Neural cell (in vitro differentiated cells): ENCODE data around the gene KRI1. TPM values are rescaled to one million over a fixed set of nuclear protein-coding genes. Genes with fewer than 3 reads are reported as not detected.
A peak's percentile ranks its signal among the peaks of the same experiment; 100 is the strongest.

ENCODE experiments used
- H2AFZ ChIP-seq: fragments of 200-600, 300-800 bp; sonication (generic), shearing (Covaris generic); 2 replicates; pipeline ENCODE4 v1.6.0; 2014; ENCODE audit warnings: low read depth, mild to moderate bottlenecking, antibody characterized with exemption, low read length, moderate library complexity
- H3F3A ChIP-seq: fragments of 200-600 bp; shearing (Covaris generic); 2 replicates; pipeline ENCODE4 v1.6.1; 2016; ENCODE audit warnings: mild to moderate bottlenecking, moderate library complexity, mixed read lengths, antibody characterized with exemption, low read length; ENCODE audit not compliant: insufficient read depth, poor library complexity, severe bottlenecking
- H3K27ac ChIP-seq: fragments of 200-600, 300-800 bp; sonication (generic), shearing (Covaris generic); 2 replicates; pipeline ENCODE4 v1.5.1; 2014; ENCODE audit warnings: mild to moderate bottlenecking, low read length, moderate library complexity
- H3K27me3 ChIP-seq: fragments of 300-800, 200-600 bp; sonication (generic), shearing (Covaris generic); 2 replicates; pipeline ENCODE4 v1.6.0; 2014; ENCODE audit warnings: mild to moderate bottlenecking, low read depth, low read length, moderate library complexity; ENCODE audit not compliant: insufficient read depth
- H3K36me3 ChIP-seq: fragments of 300-800, 200-600 bp; sonication (generic), shearing (Covaris generic); 2 replicates; pipeline ENCODE4 v1.5.1; 2014; ENCODE audit warnings: mild to moderate bottlenecking, antibody characterized with exemption, low read length, moderate library complexity; ENCODE audit not compliant: insufficient read depth
- H3K4me2 ChIP-seq: fragments of 300-800, 200-600 bp; sonication (generic), shearing (Covaris generic); 2 replicates; pipeline ENCODE4 v1.6.0; 2014; ENCODE audit warnings: mild to moderate bottlenecking, low read length
- H3K4me3 ChIP-seq: fragments of 300-800, 200-600 bp; sonication (generic), shearing (Covaris generic); 2 replicates; pipeline ENCODE4 v1.5.1; 2014; ENCODE audit warnings: mild to moderate bottlenecking, low read length, moderate library complexity
- H3K79me2 ChIP-seq: fragments of 200-600 bp; shearing (Covaris generic); replicated peaks from 2 replicates; pipeline ENCODE4 v1.6.0; 2014; ENCODE audit warnings: mild to moderate bottlenecking, low read length, moderate library complexity; ENCODE audit not compliant: insufficient read depth
- H3K9ac ChIP-seq: fragments of 300-800, 200-600 bp; sonication (generic), shearing (Covaris generic); 2 replicates; pipeline ENCODE4 v1.6.1; 2016; ENCODE audit warnings: mild to moderate bottlenecking, low read length, mixed read lengths
- H3K9me2 ChIP-seq: fragments of 200-600 bp; shearing (Covaris generic); 2 replicates; pipeline ENCODE4 v1.6.1; 2016; ENCODE audit warnings: mild to moderate bottlenecking, low read length, mixed read lengths; ENCODE audit not compliant: insufficient read depth
- H3K9me3 ChIP-seq: fragments of 200-600, 300-800 bp; sonication (generic), shearing (Covaris generic); 2 replicates; pipeline ENCODE4 v1.6.1; 2016; ENCODE audit warnings: mild to moderate bottlenecking, mixed run types, low read length, moderate library complexity, mixed read lengths
- H4K20me1 ChIP-seq: fragments of 200-600 bp; shearing (Covaris generic); 2 replicates; pipeline ENCODE4 v1.6.1; 2016; ENCODE audit warnings: mild to moderate bottlenecking, mixed run types; ENCODE audit not compliant: insufficient read depth
- EP300 ChIP-seq: fragments of 450-650 bp; conservative IDR thresholded peaks from 2 replicates; pipeline ENCODE4 v1.6.1; 2014; ENCODE audit warnings: antibody characterized with exemption, mild to moderate bottlenecking, moderate library complexity; ENCODE audit not compliant: poor library complexity, severe bottlenecking
- EZH2 ChIP-seq: fragments of 200-600, 300-800 bp; shearing (Covaris generic), sonication (generic); IDR thresholded peaks from 2 replicates; pipeline ENCODE4 v1.6.1; 2014; ENCODE audit warnings: antibody characterized with exemption, low read length, borderline replicate concordance, mild to moderate bottlenecking; ENCODE audit not compliant: insufficient read depth, poor library complexity, severe bottlenecking
- MXI1 ChIP-seq: fragments of 450-650 bp; conservative IDR thresholded peaks from 2 replicates; pipeline ENCODE4 v1.6.1; 2014; ENCODE audit warnings: antibody characterized with exemption, mild to moderate bottlenecking; ENCODE audit not compliant: poor library complexity, severe bottlenecking
- POLR2AphosphoS5 ChIP-seq: IDR thresholded peaks from 2 replicates; pipeline ENCODE4 v1.6.1; 2012
- RAD21 ChIP-seq: fragments of 450-650 bp; conservative IDR thresholded peaks from 2 replicates; pipeline ENCODE4 v1.6.1; 2014; ENCODE audit warnings: antibody characterized with exemption, mild to moderate bottlenecking, moderate library complexity
- REST ChIP-seq: IDR thresholded peaks from 2 replicates; pipeline ENCODE4 v1.6.1; 2012; ENCODE audit warnings: borderline replicate concordance
- SMC3 ChIP-seq: fragments of 450-650 bp; conservative IDR thresholded peaks from 2 replicates; pipeline ENCODE4 v1.6.1; 2014; ENCODE audit warnings: antibody characterized with exemption, mild to moderate bottlenecking, moderate library complexity; ENCODE audit not compliant: poor library complexity
- TAF1 ChIP-seq: IDR thresholded peaks from 2 replicates; pipeline ENCODE4 v1.6.1; 2012; ENCODE audit warnings: low read depth
- polyA plus RNA-seq: library from polyadenylated mRNA; depleted of rRNA; stranded (reverse); fragments of >200 nt; gene quantifications from 2 replicates; pipeline ENCODE4 v1.2.3, GENCODE V29; 2014
- TF ChIP-seq, protein P1 (sequence below): fragments of 450-650 bp; IDR thresholded peaks from 2 replicates; pipeline ENCODE4 v1.5.1; 2014; ENCODE audit warnings: antibody characterized with exemption, mild to moderate bottlenecking, moderate library complexity; ENCODE audit not compliant: poor library complexity, severe bottlenecking

The KRI1 gene
- polyA plus RNA-seq, 1 donor from 2014 or later = 6.5 TPM

GRCh38 chr19:10514211-10515145 is 51.3 kb downstream of the KRI1 start:
- H3K27me3 ChIP-seq = peaks cover 80% of the 10 kb centered on the region
- no peaks in the 10 kb centered on the region for H3F3A ChIP-seq
- H3K4me2 ChIP-seq = no peak overlapping the region
- no peaks in the 10 kb centered on the region for H3K9me2 ChIP-seq
- H2AFZ ChIP-seq = no peak overlapping the region
- H3K36me3 ChIP-seq = no peaks in the 10 kb centered on the region
- H3K9ac ChIP-seq = no peak overlapping the region
- H3K4me3 ChIP-seq = peak overlapping the region; percentile 59
- no peaks in the 10 kb centered on the region for H3K9me3 ChIP-seq
- no peaks in the 10 kb centered on the region for H4K20me1 ChIP-seq
- TF ChIP-seq, protein P1, sequence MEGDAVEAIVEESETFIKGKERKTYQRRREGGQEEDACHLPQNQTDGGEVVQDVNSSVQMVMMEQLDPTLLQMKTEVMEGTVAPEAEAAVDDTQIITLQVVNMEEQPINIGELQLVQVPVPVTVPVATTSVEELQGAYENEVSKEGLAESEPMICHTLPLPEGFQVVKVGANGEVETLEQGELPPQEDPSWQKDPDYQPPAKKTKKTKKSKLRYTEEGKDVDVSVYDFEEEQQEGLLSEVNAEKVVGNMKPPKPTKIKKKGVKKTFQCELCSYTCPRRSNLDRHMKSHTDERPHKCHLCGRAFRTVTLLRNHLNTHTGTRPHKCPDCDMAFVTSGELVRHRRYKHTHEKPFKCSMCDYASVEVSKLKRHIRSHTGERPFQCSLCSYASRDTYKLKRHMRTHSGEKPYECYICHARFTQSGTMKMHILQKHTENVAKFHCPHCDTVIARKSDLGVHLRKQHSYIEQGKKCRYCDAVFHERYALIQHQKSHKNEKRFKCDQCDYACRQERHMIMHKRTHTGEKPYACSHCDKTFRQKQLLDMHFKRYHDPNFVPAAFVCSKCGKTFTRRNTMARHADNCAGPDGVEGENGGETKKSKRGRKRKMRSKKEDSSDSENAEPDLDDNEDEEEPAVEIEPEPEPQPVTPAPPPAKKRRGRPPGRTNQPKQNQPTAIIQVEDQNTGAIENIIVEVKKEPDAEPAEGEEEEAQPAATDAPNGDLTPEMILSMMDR = peak; percentile 59
- TF ChIP-seq SMC3 = no peak
- TF ChIP-seq EZH2 = peak; percentile 38
- TF ChIP-seq POLR2AphosphoS5 = no peak
- H3K27ac ChIP-seq = no peak overlapping the region
- no peaks in the 10 kb centered on the region for H3K79me2 ChIP-seq

DNA sequence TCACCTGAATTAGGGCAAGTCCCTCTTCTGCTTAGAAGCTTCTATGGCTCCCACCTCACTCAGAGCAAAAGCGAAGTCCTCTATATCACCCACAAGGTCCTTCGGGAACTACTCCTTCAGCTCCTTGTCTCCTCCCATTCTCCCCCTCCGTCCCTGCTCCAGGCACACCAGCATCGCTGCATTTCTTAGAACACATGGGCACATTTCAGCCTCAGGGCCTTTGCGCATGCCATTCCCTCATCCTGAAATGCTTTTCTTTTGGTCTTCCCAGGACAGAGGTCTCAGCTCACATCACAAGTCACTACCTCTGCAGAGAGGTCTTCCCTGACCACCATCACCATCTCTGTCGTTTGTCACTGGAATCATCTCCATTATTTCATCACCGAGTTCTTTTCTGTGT is 52.6 kb downstream of the KRI1 start:
- H3K27ac ChIP-seq = no peak overlapping the region
- peaks cover 68% of the 10 kb centered on the region for H3K27me3 ChIP-seq

DNA sequence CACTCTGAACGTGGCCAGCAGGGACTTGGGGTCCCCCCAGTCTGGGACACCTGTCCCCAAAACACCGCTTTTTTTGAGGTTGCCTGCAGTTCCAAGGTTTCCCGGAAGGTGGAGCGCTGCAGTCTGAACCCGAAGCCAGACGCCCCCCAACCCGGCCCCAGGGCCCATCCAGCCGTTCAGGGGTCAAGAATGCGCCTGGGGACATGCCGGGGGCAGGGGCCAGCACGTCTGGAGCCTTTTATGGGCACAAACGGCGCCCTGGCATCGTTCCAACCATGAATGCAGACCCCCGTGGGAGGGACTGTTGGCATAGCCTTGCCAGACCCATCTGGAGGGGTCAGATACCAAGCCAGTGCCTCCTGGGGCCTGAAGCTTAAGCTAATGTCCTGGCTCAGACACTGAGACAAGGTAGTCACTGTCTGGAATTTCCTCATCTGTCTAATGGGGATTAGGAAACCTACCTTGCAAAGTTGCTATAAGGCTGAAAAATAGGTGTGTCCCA is 55.5 kb downstream of the KRI1 start:
- Histone ChIP-seq H3K36me3 (no peaks in the 10 kb centered on the region), H3K27me3 (peaks cover 39% of the 10 kb centered on the region), H2AFZ (no peak overlapping the region), H4K20me1 (no peaks in the 10 kb centered on the region), H3K79me2 (no peaks in the 10 kb centered on the region), H3K4me2 (no peak overlapping the region), H3K9me3 (no peaks in the 10 kb centered on the region), H3K9me2 (no peaks in the 10 kb centered on the region), H3K27ac (no peak overlapping the region), H3K4me3 (no peak overlapping the region), H3K9ac (no peak overlapping the region), H3F3A (no peaks in the 10 kb centered on the region)
- TF ChIP-seq SMC3 (peak; percentile 27), EZH2 (no peak), RAD21 (no peak), MXI1 (no peak), EP300 (no peak), REST (no peak), POLR2AphosphoS5 (no peak), TAF1 (no peak)
- TF ChIP-seq, protein P1 = peak; percentile 66

More for the DNA sequence above, 52.6 kb downstream of the KRI1 start:
- no peaks in the 10 kb centered on the region for H3K36me3 ChIP-seq
- H3F3A ChIP-seq = no peaks in the 10 kb centered on the region
- TF ChIP-seq SMC3 (no peak), MXI1 (no peak)
- no peaks in the 10 kb centered on the region for H4K20me1 ChIP-seq
- H3K9me2 ChIP-seq = no peaks in the 10 kb centered on the region
- no peak overlapping the region for H3K4me3 ChIP-seq
- no peak overlapping the region for H2AFZ ChIP-seq
- no peak overlapping the region for H3K4me2 ChIP-seq
- no peaks in the 10 kb centered on the region for H3K9me3 ChIP-seq
- H3K9ac ChIP-seq = no peak overlapping the region
- H3K79me2 ChIP-seq = no peaks in the 10 kb centered on the region
